ENCODE measurements around the gene WDTC1.

WDTC1 gene

DNA sequence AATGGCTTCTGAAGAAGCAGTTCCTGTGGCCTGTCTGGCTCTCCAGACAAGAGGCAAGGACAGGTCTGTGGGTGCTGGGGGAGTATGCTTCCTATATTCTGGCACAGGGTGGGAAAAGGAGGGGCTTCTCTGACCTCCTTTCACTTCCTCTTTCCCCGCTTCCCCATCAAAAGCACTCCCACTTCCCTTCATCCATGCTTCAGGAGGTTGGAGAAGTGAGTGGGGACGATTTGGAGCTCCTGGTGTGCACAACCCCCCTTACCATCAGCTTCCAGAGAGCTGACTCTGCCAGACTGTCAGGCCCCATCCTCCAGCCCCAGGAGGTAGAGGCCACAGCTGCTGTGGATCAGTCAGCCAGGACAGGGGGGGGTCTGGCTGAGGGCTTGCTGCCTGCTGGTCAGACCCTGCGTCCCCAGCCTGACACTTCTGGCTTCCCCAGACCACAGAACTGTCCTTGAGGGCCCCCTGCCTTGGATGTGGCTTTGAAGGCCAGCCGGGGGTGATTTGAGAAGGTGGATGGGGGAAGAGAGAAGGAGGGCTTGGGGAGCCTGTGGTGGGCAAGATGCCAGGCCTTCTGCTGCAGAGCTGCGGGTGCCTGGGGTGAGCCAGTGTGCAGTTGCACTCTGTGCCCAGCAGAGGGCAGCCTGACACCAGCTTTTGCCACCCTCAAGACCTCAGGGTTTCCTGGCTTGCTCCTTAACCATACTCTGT lies 66.1 kb downstream of the WDTC1 start:
- DNase-seq = peak in 53 of 56 donors; percentile 28 to 88 (median 75)

DNA sequence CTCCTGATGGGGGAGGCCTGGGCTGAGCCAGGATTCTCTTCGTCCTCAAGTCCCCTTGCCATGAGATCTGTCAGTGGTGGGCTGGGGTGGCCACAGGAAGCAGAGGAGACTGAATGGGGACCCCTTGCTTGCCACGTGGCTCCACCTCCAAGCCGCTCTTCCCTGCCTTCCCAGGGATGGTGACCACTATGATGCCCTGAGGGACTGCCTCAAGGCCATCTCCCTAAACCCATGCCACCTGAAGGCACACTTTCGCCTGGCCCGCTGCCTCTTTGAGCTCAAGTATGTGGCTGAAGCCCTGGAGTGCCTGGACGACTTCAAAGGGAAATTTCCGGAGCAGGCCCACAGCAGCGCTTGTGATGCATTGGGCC lies 66.6 kb downstream of the WDTC1 start:
- no peak for DNase-seq

DNA sequence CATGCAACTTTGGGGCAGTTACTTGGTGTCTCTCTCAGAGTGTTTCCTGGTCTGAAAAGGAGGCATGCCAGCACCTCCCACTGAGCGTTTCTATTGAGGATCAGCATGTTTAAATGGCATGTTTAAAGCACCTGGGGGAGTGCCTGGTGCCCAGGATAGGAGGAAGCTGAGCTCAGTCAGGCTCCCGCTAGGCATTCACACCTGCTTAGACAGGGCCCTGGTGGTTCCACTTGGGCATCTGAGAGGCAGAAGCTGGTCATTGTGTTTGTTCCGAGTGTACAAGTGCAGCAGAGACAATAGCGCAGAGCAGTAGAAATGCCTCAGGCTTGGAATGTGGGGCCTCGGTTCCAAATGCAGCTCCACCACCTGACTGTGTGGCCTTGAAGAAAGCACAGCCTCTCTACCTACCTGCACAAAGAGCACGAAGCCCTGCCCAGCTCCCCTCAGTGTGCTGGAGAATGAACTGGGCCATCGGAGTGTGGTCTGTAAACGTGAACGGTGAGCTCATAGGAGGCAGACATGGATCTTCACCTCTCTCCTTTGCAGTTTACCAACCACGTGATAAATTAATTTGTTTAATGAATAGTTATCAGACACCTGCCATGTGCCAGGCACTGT lies 67.3 kb downstream of the WDTC1 start:
- DNase-seq = no peak

DNA sequence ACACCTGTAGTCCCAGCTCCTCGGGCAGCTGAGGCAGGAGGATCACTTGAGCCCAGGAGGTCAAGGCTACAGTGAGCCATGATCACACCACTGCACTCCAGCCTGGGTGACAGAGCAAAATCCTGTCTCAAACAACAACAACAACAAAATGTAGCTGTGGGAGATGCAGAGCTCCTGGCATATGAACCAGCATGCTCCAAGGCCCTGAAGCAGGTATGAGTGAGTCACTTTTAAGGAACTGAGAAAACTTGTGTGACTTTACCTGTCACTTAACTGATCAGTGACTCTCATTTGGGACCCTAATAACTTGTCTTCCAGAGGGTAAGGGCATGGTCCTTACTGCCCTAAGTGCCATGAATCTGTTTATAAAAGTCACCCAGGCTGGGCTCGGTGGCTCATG lies 68.2 kb downstream of the WDTC1 start:
- no peak for DNase-seq

DNA sequence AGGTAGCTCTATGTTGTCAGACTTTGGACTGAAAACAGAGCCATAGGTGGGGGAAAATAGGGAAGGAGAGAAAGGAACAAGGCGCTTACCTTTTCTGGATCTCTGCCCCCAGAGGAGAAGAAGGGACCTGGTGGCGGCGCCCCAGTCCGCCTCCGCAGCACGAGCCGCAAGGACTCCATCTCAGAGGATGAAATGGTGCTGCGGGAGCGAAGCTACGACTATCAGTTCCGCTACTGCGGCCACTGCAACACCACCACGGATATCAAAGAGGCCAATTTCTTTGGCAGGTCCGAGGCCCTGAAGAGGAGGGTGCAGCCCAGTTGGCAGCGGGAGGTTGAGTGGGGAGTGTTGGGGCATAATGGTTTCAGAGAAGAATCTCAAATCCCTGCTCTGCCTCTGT lies 69.1 kb downstream of the WDTC1 start:
- no peak for DNase-seq

DNA sequence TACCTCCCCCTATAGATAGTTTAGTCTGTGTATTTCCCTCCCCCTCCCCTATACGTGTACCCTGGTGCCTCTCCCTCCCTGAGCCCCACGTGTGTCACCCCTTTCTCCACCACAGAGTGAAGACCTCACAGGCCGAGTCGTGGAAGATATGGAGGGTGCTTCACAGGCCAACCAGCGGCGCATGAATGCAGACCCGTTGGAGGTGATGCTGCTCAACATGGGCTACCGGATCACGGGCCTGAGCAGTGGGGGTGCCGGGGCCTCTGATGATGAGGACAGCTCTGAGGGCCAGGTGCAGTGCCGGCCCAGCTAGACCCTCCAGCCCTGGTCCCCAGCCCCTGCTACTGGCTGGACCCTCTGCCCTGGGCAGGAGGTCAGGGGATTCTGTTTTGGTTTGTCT lies 71.6 kb downstream of the WDTC1 start:
- DNase-seq = no peak

DNA sequence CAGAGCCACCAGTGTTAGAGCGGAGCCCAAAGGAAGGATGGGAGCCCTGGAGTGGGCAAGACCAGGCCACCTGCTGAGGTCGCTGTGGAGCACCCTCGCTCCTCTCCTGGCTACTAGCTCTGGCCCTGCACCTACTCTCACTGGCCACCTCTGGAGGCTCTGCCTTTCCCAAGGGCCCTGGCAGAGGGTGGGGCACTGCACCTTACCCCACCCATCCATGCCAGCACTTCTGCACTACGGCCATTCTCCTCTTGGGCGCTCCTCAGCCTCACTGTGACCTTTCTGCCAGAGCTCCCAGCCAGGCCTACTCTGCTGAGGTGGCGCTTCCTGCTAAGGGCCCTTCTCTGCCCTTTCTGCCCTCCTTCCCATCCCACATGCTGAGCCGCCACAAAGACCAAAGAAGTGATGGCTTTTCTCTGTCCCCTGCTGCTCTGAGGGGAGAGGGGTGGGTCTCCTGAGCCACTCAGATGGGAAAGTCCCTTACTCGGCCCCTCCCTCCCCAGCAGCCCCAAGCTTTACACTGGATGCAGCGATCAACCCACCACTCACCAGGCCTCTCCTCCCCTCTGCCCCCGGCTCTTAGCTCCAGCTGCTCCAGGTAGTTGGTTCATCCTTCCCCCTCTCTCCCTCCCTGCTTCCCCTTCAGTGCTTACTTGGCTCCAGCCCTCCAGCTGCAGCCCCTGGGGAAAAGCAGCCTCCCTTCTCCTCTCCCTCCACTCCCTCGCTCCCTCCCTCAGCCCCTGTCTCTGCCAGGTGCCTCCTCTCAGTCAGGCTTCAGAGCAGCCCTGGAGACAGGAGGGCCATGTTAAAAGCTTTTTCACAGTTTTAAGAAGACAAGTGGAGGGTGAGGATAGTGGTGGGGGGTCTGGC lies 72.7 kb downstream of the WDTC1 start:
- DNase-seq = no peak

DNA sequence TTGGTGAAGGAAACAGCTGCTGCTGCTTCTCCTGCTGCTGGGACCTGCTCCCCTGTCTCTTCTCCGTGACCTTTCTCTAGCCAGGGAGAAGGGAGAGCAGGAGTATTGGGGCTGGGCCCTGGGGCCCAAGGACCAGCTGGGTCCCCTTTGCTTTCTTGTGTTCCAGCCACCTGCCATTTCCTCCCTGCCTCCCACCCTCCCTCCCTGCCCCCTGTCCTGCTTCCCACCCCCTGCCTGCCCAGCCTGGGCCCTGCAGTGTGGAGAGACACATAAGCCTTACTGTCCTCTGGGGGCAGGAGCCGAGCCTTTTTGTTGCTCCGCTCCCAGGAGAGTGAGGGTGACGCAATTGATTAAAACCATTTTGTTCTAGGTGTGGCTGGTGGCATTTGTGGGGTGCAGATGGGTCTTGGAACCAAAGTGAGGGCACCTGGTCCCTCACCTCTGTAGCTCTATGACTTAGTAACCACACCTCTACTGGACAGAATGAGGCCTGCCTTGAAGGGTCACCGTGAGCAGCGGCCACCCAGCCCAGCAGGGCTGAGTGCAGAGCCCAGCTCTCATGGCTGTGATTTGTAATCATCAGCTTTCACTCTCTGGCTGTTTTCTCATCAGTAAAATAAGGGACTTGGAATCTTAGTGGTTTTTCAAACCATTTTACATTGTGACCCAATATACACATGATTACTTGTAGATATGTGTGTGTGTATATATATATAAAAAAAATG lies 73.6 kb downstream of the WDTC1 start:
- DNase-seq = no peak

DNA sequence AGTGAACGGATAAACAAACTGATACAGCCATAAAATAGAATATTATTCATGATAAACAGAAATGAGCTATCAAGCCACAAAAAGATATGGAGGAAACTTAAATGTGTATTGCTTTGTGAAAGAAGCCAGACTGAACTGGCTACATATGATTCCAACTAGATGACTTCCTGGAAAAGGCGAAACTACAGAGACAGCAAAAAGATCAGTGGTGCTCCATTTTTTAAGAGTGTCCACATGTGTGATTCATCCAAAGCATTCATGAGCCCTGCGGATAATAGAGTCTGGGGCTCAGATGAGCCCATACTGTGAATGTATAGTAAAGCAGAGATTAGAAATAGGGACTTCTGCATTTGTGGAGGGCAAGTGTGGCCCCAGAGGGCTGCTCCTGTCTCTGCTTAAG lies 79.7 kb downstream of the WDTC1 start:
- DNase-seq = no peak

DNA sequence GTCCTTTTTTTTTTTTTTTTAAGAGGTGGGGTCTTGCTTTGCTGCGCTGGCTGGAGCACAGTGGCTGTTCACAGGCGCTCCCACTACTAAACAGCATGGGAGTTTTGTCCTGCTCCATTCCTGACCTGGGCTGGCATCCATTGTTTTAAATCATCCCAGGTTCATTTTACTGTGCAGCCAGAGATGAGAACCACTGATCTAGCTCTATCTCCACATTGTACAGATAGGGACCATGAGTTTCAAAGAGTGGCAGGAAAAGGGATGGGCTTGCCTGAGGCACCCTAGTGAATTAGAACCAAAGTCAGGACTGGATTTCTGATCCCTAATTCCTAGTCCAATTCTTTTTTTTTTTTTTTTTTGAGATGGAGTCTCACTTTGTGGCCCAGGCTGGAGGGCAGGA lies 80.3 kb downstream of the WDTC1 start:
- no peak for DNase-seq

DNA sequence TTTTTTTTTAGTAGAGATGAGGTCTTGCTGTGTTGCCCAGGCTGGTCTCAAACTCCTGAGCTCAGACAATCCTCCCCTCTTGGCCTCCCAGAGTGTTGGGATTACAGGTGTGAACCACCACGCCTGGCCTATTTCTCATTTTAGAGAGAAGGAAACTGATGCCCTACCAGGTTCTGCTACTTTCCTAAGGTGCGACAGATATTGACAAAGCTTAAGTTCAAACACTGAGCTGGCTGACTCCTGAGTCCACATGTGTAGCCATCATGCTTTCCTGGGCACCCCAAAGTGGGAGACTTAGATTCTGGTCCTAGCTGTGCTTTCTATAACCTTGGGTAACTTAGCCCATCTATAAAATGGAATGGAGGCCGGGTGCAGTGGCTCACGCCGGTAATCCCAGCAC lies 82.4 kb downstream of the WDTC1 start:
- DNase-seq = no peak

DNA sequence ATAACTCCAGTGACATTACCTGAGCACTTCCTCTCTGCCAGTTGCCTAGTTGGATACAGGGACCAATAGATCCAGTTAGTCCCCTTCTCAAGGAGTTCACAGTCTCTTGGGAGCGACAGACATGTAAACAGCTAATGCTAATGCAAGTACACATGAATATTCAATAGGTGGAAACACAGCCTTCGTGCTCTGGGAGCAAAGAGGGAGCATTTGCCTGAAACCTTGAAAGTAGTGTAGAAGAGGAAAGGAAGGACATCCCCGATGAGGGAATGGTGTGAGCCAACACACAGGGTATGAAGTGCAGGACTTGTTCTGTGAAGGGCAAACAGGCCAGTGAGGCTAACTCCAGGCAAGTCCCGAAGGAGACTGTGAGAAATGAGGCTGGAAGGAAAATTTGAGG lies 83.7 kb downstream of the WDTC1 start:
- DNase-seq = no peak

DNA sequence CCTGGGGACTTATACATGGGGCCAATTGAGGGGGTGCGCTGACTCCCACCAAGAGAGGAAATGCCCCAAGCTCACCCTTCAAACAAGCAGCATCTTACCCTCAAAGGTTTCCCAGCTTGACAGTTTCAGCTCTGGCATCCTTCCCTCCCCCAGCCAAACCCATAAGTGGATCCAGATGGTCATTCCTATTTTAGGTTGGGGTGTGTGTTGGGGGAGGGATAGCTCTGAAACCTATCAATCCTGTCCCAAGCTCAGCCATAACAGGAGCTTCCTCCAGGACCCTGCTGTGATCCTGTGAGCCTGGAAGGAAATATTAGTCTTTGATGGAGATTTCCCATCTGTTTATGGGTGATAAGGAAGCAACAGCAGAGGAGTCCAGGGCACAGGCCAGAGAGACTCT lies 84.2 kb downstream of the WDTC1 start:
- DNase-seq = no peak

DNA sequence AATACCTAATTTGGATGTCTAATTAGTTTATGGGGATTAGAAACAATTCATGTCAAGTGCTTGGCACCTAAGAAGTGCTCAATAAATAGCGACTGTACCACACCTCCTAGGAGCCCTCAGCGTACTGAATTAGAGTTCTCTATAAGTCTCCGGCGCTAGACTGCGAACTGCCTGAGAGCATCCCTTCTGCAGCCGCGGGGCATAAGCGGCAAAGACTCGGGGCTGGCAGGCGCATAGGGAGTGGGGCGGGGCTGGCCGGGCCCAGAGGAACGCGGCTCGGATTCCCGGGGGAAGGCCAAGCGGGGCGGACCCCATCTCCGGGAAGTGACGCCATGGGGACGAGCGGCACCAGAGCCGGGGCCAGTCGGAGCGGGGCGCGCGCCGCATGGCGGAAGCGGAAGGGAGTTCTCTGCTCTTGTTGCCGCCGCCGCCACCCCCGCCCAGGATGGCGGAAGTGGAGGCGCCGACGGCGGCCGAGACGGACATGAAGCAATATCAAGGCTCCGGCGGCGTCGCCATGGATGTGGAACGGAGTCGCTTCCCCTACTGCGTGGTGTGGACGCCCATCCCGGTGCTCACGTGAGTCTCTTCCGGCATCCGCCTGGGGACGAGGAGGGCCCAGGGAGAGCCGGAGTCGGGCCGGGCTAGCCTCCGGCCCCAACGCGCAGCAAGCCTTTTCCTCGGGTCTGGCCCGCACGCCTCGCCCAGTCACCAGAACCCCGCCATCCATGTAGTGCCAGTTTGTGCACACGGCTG lies 87.6 kb downstream of the WDTC1 start, which contains the start of gene TMEM222:
TSS of gene TMEM222 (plus strand) at position 351 of the 756 bp plus-strand sequence. CDS start at position 386, 35 bp downstream.
- peak; percentile 68 to 99 (median 96) for DNase-seq

DNA sequence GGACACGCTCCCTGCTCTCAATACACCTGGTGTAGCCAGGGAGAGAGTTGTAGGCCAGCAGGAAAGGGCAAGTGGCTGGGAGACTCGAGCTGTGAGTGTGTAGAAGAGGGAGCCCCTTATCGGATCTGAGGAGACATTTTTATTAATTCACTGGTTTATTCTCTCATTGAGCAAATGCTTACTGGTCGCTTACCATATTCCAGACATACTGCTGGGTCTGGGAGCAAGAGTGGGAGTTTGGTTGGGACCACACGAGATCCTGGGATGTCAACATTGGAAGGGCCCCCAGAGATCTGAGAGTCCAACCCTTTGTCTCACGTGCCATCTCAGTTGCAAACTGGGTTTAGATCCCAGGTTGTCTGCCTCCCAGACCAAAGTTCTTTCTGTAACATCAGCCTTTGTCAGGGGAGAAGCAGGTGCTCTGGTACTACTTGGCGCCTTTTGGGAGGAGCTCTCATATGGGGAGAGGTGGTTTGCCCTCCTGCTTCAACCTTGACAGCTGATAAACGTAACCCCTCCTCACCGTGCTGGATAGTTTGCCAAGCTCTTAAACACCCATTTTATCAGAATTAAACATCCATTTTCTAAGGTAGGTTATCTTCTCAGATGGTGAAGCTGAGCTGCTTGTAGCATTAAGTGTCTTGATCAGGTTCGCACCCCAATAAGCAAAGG lies 88.3 kb downstream of the WDTC1 start:
- DNase-seq = peak in 1 of 56 donors; percentile 44

DNA sequence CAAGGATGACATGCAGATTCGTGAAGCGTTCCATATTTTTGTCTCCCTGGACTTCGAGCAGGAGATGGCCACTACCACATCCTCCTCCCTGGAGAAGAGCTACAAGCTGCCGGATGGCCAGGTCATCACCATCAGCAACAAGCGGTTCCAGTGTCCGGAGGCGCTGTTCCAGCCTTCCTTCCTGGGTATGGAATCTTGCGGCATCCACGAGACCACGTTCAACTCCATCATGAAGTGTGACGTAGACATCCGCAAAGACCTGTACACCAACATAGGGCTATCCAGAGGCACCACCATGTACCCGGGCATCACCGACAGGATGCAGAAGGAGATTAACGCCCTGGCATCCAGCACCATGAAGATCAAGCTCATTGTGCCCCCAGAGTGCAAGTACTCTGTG lies 90.9 kb downstream of the WDTC1 start:
- no peak for DNase-seq

DNA sequence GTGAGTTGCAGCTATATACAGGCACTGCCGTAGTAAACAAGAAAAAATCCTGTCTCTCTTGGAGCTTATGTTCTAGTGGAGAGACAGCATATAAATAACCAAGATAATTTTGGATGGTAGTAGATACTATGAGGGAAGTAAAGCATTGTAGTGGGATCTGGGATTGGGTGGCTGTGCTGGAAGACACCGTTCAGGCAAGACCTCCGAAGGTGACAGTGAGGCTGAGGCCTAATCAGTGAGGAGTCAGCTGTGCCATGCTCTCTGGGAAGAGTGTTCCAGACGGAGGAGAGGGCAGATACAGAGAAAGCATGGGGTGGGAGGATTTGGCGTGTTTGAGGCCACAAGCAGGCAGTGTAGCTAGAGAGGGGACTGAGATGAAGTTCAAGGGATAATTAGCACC lies 93.5 kb downstream of the WDTC1 start:
- DNase-seq = no peak

DNA sequence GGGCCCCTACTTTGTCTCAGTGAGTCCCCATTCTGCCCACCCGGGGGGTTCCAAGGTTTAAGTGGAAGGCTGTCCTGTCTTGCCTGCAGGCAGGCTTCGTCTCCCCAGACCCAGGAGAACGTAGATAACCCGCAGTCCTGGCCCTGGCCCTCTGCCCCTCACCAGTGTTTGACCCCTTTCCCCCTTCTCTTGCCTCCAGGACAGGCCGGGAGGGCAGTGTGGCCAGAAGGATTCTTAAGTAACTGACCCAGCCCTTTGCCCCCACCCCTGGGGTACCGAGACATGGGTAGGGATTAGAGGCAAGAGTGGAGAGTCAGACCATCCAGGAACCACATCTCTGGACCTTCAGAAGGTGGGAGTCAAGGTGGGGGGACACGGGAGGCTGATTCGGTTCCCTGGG lies 96.4 kb downstream of the WDTC1 start:
- no peak for DNase-seq

DNA sequence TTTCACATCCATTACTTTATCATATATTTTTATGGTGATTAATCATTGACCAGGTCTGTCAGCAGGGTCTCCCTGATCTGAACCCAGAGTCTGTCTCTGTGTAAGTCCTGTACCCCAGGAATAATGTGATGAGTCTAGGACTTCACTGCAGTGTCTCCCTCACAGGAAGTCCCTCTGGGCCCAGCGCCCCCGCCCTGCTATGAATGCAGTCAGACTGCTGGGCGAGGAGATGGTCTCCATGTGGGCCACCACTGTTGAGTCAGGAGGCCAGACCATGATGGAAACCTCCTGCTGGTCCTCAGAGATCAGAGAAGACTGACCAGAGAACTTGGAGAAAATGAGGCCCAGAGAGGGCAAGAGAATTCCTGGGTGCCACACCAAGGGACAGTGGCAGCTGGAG lies 97.0 kb downstream of the WDTC1 start:
- DNase-seq = no peak

DNA sequence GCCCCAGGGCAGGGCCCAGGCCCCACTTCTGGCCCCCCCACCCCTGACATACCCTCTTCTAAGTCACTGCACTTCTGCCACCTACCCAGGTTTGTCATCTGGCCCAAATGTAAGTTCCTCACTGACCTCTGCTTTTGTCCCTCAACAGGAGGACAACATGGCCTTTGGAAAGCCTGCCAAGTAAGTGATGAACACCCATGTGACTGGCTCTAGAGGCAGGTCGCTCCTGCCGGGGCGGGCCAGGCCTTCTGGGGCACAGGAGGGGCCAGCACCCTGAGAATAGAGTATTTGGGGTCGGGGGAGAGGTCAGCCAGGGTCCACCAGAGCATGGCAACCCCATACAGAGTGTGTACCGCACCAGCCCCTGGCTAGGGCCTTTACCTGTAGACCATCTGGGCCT lies 97.5 kb downstream of the WDTC1 start:
- no peak for DNase-seq

Data from nucleus accumbens (tissue), 56 donors.